ENCODE data around the gene TACR1. TPM values are rescaled to one million over a fixed set of nuclear protein-coding genes. Genes with fewer than 3 reads are reported as not detected.
"Not testable (repeated sequence)": the region's sequence is repeated elsewhere in the genome, so short reads cannot be mapped to it uniquely, and the experiment has no call there.

Gene TACR1
- total RNA-seq, 1 donor from 2014 or later = 0.07 TPM

DNA sequence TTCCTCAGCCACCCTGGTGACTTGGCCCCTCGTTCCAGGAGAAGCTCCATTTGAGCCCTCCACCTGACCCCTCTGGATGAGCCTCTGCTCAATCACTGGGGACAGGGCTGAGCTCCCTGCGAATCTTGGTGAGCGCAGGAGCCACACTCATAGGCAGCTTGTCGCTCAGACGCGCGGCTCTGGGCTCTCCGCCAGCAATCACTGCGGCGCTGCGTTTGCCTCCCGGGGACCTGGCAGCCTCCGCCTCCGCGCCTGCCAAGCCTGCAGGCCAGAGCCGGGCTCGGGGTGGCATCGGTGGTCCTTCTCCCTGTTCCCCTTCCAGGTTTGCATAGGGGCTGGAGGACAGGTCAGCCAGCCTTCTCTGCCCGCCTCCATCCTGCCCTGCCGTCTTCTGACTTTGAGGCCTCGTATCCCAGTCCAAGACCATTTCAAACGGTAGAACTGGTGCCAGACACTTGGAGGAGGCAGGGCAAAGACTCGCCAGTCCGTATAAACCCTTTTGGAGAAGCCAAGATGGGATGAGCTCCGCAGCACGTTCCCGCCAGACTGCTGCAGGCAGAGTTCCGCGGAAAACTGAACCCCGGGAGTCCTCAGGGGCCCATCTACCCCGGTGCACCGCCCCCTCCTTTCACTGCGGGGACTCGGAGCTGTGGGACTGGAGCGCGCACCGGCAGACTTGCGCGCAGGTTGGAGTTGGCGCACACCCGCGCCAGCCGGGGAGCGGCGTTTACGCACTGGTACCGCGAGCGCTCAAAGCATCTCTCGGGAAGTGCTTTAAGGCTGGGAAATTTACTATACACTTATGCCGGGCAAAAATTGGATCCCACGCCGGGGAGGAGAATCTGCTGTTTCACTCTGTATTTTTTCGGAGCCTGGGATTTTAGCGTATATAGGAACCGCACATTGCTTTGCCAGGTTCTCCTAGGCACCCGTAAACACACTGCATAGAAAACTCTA lies 1.1 kb upstream of the TACR1 start:
- ATAC-seq (peak; percentile 95), DNase-seq (peak; percentile 82)
- intact Hi-C loops (cut with micrococcal nuclease) = no loop called here

DNA sequence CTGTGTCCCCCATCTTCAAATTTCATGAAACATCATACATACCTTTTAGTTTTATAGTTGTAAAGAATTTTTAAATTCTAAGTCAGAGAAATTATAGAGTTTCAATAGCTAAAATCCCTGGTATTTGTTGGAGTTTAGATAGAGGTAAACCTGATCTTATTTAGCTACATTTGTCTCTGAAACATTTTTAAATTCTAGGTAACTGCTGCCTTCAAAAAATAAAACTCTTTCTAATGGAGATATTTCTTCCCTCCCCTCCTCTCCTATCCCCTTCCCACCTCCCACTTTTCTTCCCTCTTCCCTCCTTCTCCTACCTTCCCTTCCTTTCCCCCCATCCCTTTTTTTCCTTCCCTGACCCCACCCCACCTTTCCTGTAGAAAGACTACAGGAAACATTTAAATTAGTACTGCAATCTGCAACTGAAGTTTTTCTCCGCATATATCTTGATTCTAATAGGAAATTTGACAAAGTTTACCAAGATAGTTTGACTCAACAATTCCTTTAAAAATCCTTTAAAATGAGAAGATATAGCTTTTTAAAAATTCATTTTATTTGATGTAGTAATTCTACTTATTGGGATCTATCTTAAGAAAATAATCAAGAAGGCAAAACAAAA lies 4.1 kb downstream of the TACR1 start:
- DNase-seq (no peak), ATAC-seq (no peak)
- intact Hi-C loops (cut with micrococcal nuclease) = no loop called here

DNA sequence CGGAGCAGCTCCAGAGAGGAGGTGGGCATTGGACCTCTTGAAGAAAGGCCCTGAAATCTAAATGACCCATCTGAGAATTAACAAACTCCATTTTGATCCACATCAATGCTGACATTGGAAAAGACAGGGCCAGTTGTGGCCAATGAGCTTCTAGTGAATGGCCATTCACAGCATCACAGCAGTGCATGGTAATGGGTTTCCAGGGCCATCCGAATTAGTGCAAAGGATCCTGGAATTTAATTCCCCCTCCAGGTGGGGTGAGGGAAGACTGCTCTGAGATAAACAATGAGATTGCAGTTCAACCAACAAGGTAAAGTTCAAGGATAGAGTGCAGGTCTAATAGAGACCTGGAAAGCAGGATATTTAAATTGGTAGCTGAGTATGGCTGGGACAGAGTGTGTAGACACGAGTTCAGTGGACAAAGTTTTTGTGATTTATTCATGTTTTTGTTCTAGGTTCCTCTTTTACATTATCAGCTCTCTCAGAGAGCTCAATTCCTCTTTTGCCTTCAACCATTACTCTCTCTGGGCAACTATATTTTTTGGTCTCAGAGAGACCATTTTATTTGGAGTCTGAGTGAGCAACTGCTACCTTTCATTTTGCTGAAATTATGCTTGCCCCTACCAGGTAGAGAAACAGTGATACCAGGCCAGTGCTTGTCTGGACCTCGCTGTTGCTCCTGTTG lies 5.0 kb downstream of the TACR1 start:
- intact Hi-C loops (cut with micrococcal nuclease) = no loop called here
- ATAC-seq (no peak), DNase-seq (no peak)

DNA sequence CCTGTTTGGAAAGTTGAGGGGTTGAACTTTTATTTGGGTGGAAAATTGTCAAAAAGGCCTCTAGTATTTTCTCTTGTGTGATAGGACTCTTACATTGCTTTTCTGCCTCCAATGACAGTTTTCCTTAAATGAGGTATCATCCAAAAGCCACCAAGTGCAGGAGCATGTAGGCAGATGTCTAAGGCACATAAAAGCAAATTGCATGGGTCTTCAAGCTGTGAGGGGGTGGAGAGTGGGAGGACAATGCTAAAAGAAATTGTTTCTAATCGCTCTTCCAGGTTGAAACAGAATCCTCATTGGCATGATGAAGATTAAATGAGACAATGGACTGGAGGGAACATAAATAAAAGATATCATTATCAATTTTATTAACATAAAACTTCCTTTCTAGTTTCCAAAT lies 6.8 kb downstream of the TACR1 start:
- intact Hi-C loops (cut with micrococcal nuclease) = no loop called here
- ATAC-seq = no peak

DNA sequence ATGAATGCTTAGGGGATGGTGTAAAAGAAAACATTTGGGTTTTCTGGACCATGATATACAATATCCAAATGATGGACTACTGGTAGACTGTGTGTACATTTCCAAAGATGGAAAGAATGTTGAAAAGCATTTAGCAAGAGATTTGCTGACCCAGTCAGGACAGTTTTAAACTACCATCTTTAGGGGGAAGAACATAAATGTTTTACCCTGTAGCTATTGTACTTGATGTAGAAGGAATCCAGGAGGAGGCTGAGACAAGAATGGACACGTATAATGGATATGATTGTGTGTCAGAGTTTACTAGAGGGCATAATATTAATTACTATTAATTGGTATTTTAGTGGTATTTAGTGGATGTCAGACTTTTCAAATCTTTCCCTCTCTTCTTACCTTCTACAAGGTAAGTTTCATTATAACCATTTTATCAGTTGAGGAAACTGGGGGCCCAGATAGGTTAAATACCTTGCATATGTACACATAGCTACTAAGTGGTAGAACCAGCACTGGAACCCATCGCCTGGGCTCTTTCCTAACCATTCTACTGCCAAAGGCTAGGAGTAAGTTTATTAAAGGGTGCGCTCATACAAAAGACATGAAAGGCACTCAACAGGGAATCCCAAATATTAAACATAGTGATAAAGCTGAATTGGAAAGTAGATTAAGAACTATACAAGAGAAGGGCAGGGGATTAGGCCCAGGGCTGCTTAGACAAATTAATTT lies 8.9 kb downstream of the TACR1 start:
- intact Hi-C loops (cut with micrococcal nuclease) = no loop called here
- DNase-seq (no peak), ATAC-seq (no peak)

More for the DNA sequence above, 6.8 kb downstream of the TACR1 start:
- no peak for DNase-seq

DNA sequence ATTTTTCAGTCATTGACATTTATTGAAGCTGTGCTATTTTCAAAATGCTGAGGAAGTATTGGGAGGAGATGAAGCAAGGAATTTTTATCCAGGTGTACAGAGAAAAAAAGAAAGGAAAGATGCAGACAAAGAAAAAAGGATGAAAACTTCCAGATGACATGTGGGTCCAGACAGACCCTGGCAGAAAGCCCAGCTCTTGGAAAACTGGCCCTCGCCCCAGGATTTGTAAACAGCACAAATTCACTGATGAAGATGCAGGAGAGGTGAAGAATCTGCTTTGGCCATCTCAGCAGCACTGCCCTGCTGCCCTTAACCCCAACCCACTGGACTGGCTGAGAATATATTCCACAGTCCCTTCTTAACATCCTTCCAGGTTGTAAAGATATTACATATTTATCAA lies 12.5 kb downstream of the TACR1 start:
- no peak for ATAC-seq
- intact Hi-C loops (cut with micrococcal nuclease) = no loop called here
- no peak for DNase-seq

DNA sequence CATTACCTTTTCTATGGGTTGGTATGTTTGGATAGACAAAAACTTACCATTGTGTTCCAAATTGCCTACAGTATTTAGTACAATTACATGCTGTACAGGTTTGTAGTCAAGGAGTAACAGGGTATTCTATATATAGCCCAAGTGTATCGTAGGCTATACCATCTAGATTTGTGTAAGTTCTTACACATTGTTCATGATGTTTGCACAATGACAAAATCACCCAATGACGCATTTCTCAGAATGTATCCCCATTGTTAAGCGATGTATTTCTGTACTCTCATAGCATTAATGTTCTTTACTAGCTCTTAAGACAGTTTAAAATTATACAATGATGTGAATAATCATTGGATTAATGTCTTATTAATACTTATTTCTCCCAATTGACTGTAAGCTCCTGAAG lies 16.7 kb downstream of the TACR1 start:
- ATAC-seq (no peak), DNase-seq (no peak)
- intact Hi-C loops (cut with micrococcal nuclease) = no loop called here

DNA sequence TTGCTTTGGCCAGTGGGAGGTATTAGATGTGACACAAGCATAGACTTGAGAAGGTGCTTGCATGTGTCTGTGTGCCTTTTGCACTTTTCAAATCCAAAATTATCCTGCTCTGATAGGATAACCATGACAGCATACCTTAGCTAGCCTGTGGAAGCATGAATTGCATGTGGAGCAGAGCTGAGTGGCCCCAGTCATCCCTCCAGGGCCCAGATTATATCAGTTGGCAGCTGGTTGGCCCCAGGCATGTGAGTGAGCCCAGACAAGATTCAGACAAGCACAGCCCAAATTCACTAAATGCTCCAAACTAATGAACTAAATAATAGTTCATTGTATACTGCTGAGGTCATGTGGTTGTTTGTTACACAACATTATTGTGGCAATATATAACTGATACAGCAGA lies 18.8 kb downstream of the TACR1 start:
- intact Hi-C loops (cut with micrococcal nuclease) = no loop called here
- ATAC-seq (no peak), DNase-seq (no peak)

DNA sequence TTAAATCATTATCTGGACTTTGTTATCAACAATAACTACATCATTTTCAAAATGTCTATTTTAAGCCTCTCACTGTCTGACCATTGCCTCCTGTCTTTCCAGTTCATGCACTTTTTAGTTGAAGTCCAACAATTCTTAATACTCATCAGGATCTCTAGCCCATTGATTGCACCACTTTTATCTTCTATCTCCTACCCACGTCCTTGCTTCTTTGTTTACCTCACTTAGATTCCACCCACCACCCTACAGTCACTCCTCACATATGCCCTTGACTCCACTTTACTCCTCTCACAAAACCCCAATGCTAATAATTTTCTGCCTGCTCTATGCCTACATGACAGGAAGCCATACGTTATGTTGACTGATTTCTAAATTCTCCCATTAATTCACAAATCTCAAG lies 21.9 kb downstream of the TACR1 start:
- no peak for DNase-seq
- ATAC-seq = no peak
- intact Hi-C loops (cut with micrococcal nuclease) = no loop called here

DNA sequence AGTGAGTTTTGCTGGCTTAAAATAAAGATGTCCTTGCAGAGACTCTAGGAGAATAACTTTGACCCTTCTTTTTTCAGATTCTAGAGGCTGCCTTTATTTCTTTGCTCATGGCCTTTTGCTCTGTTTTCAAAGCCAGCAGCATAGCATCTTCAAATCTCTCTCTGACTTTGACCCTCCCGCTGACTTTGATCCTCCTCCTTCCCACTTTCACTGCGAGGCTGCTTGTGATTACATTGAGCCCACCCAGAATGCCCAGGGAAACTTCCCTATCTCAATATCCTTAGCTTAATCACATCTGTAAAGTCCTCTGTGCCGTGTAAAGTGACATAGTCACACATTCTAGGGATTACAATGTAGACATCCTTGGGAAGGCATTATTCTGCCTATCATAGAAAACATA lies 23.9 kb downstream of the TACR1 start:
- no peak for ATAC-seq
- DNase-seq = no peak
- intact Hi-C loops (cut with micrococcal nuclease) = no loop called here

DNA sequence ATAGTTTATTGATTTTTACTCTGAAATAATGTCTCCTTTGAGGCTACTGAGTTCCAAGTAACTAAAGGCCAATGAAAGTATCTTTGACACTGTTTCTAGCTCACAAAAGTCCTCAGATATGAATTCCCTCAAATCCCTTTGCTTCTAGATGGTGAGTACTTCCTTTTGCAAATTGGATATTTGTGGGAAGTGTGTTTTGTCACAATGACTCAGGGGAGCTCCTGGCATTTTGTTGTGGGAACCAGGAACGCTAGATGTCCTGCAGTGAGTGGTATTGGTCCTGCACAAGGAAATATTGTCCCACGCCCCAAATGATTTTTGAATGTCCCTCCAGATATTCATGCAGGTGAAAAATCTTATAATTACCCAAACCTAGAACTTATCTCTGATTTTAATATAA lies 24.3 kb downstream of the TACR1 start:
- no peak for ATAC-seq
- no peak for DNase-seq
- intact Hi-C loops (cut with micrococcal nuclease) = no loop called here

DNA sequence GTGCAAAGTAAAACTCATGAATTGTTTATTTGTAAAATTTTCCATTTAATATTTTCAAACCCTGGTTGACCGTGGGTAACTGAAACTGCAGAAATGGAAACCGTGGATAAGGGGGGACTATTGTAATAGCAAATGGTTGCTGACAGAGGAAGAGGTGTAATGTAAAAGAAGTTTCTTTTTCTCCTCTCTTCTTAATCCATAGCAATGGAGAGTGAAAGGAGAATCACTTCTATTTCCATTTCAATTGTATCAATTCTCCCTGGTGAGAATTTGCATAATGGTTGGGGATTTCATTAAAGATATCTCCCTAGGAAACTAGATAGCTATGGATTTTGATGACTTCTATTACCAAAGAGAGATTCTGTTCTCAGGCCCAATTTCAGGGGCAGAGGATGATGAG lies 24.8 kb downstream of the TACR1 start:
- ATAC-seq = no peak
- no peak for DNase-seq
- intact Hi-C loops (cut with micrococcal nuclease) = no loop called here

DNA sequence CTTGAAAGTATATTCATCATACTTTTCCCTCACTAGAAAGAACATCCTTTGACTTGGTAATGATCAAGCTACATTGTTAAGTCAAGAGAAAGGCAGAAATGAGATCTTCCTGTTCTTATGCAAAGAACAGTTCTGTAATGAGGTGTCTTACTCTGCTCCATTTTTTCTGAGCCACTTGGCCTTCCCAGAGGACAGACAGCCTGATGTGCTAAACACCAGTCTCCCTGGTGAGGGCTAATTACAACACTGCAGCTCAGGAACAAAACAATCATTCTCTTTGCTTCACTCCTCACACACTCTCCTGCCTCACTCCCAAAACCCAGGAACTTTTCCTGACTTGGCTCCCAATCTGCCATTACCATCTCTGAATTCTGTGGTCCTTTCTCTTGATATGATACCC lies 25.6 kb downstream of the TACR1 start:
- intact Hi-C loops (cut with micrococcal nuclease) = no loop called here
- DNase-seq (no peak), ATAC-seq (no peak)

DNA sequence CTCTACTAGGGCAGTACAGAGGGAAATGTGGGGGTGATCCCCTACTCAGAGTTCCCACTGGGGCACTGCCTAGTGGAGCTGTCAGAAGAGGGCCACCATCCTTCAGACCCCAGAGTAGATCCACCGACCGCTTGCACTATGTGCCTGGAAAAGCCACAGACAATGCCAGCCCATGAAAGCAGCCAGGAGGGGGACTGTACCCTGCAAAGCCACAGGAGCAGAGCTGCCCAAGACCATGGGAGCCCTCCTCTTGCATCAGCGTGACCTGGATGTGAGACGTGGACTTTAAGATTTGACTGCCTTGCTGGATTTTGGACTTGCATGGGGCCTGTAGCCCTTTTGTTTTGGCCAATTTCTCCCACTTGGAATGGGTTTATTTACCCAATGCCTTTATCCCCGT lies 27.9 kb downstream of the TACR1 start:
- ATAC-seq; DNase-seq; intact Hi-C loops (cut with micrococcal nuclease): not testable (repeated sequence)

DNA sequence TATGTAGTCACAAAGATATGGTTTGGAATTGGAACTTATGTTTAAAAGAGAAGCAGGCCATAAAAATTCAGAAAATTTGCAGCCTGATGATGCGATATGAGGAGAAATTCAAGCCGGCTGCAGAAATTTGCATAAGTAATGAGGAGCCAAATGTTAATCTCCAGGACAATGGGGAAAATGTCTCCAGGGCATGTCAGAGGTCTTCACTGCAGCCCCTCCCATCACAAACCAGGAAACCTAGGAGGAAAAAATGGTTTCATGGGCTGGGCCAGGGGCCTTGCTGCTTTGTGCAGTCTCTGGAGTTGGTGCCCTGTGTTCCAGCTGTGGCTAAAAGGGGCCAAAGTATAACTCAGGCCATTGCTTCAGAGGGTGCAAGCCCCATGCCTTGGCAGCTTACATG lies 28.4 kb downstream of the TACR1 start:
- intact Hi-C loops (cut with micrococcal nuclease) = no loop called here
- DNase-seq (no peak), ATAC-seq (no peak)

DNA sequence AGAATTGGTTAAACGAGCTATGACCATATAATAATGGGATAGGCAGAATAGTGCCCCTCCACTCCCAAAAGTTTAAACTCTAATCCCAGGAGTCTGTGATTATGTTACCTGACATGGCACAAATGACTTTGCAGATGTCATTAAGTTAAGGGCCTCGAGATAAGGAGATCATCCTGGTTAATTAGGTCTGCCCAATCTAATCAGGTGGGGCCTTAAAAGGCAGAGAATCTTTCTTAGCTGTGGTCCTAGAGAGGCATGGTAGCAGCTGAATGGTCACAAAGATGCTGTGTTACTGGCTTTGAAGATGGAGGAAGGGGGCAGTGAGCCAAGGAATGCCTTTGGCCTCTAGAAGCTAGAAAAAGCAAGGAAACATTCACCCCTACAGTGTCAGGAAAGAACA lies 31.1 kb downstream of the TACR1 start:
- intact Hi-C loops (cut with micrococcal nuclease) = no loop called here
- no peak for DNase-seq
- no peak for ATAC-seq

DNA sequence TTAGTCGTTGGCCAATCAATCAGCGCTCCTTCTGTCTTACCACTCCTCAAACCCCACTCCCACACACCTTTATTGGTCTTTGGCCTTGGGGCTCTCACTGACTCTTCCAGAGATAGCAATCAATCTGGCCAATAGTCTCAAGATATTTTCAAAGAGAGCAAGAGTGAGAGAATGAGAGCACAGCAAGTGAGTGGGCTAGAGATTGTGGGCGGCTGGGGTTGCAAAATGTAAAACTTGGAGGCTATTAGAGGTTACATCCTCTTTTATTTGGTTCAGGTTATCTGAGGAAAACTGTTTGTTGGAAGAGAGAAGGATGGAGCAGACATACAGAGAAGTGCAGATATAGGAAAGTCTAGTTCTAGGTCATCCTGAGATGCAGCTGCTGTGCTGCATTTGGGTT lies 32.8 kb downstream of the TACR1 start:
- intact Hi-C loops (cut with micrococcal nuclease) = no loop called here
- DNase-seq = no peak
- ATAC-seq = no peak

DNA sequence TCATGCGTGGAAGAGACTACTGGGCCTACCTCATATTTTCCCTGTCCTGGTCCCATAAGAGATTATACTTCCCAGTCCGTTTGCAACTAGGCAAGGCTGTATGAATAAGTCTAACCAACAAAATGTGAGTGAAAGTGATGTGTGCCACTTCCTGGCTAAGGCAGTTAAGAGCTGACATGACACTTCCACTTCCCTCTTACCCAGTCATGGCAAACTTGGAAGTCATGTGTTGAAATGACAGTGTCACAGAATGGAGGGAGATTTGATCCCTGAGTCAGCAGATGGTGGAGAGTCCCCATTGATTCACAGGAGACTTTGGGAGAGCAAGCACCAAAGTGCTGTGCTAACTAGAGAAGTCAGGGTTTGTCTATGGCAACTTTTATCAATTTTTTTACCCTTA lies 36.4 kb downstream of the TACR1 start:
- DNase-seq (no peak), ATAC-seq (peak; percentile 50)
- intact Hi-C loops (cut with micrococcal nuclease) = no loop called here

DNA sequence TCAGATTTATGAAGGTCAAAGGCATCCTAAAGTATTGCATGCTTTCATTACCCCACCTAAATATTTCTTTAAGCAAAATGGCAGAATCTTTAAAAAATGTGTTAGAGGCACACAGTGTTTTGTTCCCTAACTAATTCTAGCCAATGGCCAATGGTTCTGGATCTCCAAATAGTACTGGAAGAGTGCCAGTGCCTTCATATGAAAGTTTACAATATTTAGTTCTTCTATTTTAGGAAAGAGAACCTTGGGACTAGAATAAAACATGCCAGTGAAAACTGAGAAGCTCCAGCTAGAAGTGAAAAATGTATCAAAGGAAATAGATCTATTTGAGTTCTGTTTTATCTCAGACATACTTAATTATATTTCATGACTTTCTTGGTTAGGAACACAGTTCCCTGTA lies 37.1 kb downstream of the TACR1 start:
- intact Hi-C loops (cut with micrococcal nuclease) = no loop called here
- no peak for DNase-seq
- ATAC-seq = no peak

DNA sequence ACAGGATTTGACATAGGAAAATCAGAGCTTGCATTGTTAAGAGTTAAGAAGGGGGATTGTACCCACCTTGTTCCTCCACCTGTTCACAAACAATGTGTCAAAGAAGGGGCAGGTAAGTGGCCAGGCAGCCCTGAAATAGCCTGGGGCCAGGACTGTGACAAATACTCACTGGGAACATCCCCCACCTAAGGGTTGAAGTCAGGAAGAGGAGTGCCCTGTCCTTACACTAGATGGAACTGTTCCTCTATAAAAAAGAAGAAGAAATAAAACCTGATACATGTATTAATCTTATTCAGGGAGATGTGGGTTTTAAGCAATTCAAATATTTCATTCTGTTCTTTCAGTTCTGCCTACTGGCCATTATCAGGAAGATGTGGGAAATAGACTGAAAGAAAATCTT lies 41.9 kb downstream of the TACR1 start:
- DNase-seq = no peak
- no peak for ATAC-seq
- intact Hi-C loops (cut with micrococcal nuclease) = no loop called here

Data from left ventricle myocardium superior (tissue), 1 donor.